HCT116 (cell line): ENCODE results near the gene WASF2. TPM values are rescaled to one million over a fixed set of nuclear protein-coding genes. Genes with fewer than 3 reads are reported as not detected.
A peak's percentile ranks its signal among the peaks of the same experiment; 100 is the strongest.

Source experiments
- ATAC-seq: fragments of 200-7000 bp; cut with Tn5 transposase; 2 replicates; pipeline ENCODE4 v1.9.1; 2020; ENCODE audit warnings: mild to moderate bottlenecking, moderate library complexity
- BruUV-seq: library from RNA; stranded (reverse); fragments of 400-500 nt; replicated peaks from 2 replicates; lab custom pipeline; 2021; lab: Mats Ljungman, UMichigan
- CTCF ChIA-PET: fragments of 300-600 bp; sonication (Branson Sonifier 250); formaldehyde crosslinking; loops from one replicate; lab custom pipeline; 2021; ENCODE audit warnings: antibody characterized with exemption; lab: Charles Lee
- POLR2A ChIA-PET: fragments of 300-600, 350-600 bp; sonication (Branson Sonifier 250); formaldehyde crosslinking; loops from one replicate; lab custom pipeline; 2021; ENCODE audit warnings: antibody characterized with exemption; lab: Charles Lee
- RAD21 ChIA-PET, 2 experiments: fragments of 300-600 bp; sonication (Branson Sonifier 250); formaldehyde crosslinking; loops; one replicate each; lab custom pipeline; 2023; ENCODE audit warnings: low total read pairs in 2 of 2; ENCODE audit not compliant: uncharacterized antibody in 2 of 2, unreplicated experiment in 2 of 2, low non-redundant PET in 1 of 2; lab: Charles Lee
- DNase-seq: peaks from one replicate; pipeline ENCODE4 v3.0.0-alpha.2; 2010; ENCODE audit warnings: low read depth, low spot score
- H2AFZ ChIP-seq: fragments of 200-600 bp; shearing (Covaris generic), sonication (generic); 2 replicates; pipeline ENCODE4 v1.6.1; 2017; ENCODE audit warnings: low read depth, mixed run types, mixed read lengths, antibody characterized with exemption, low read length; ENCODE audit not compliant: poor library complexity, severe bottlenecking
- H3K27ac ChIP-seq: 2 replicates; pipeline ENCODE4 v1.5.1; 2012; ENCODE audit warnings: low read depth, low read length
- H3K27me3 ChIP-seq: fragments of 200-600 bp; sonication (generic); 2 replicates; pipeline ENCODE4 v1.6.1; 2016; ENCODE audit warnings: mixed run types, low read length, mixed read lengths; ENCODE audit not compliant: insufficient read depth
- H3K36me3 ChIP-seq, 2 experiments: fragments of 200-500 bp in 1 of 2; fragments of 200-600 bp in 1 of 2; sonication (Bioruptor generic) in 1 of 2; sonication (generic) in 1 of 2; 2 replicates each; pipeline versions ENCODE4 v1.5.1 to v1.6.1; 2014 to 2016; ENCODE audit warnings: low read length in 2 of 2, inconsistent platforms in 1 of 2, mixed read lengths in 1 of 2, mixed run types in 1 of 2; ENCODE audit not compliant: insufficient read depth in 2 of 2, control insufficient read depth in 1 of 2
- H3K4me1 ChIP-seq, 2 experiments: fragments of 200-600 bp in 1 of 2; sonication (generic) in 1 of 2; 2 replicates each; pipeline versions ENCODE4 v1.5.1 to v1.6.1; 2012 to 2017; ENCODE audit warnings: low read length in 2 of 2, inconsistent platforms in 1 of 2, mild to moderate bottlenecking in 1 of 2, mixed read lengths in 1 of 2, mixed run types in 1 of 2, moderate library complexity in 1 of 2; ENCODE audit not compliant: insufficient read depth in 2 of 2, control insufficient read depth in 1 of 2
- H3K4me2 ChIP-seq: fragments of 200-600 bp; sonication (generic); 2 replicates; pipeline ENCODE4 v1.6.1; 2017; ENCODE audit warnings: mixed run types, low read length, mixed read lengths
- H3K4me3 ChIP-seq, 2 experiments: fragments of 200-600 bp in 1 of 2; sonication (generic) in 1 of 2; replicated peaks in 1 of 2; 2 replicates each; pipeline ENCODE4 v1.5.1; 2011 to 2016; ENCODE audit warnings: low read length in 2 of 2, control low read depth in 1 of 2, low read depth in 1 of 2, mild to moderate bottlenecking in 1 of 2, mixed read lengths in 1 of 2, mixed run types in 1 of 2
- H3K79me2 ChIP-seq: fragments of 200-600 bp; sonication (generic); 2 replicates; pipeline ENCODE4 v1.6.1; 2017; ENCODE audit warnings: mild to moderate bottlenecking, mixed run types, low read length, moderate library complexity, mixed read lengths; ENCODE audit not compliant: insufficient read depth
- H3K9ac ChIP-seq: fragments of 200-600 bp; sonication (generic); 2 replicates; pipeline ENCODE4 v1.6.1; 2016; ENCODE audit warnings: low read length, mixed read lengths
- H3K9me2 ChIP-seq: fragments of 200-600 bp; sonication (generic), shearing (Covaris generic); 2 replicates; pipeline ENCODE4 v1.6.1; 2017; ENCODE audit warnings: mixed run types, mild to moderate bottlenecking, moderate library complexity; ENCODE audit not compliant: insufficient read depth
- H3K9me3 ChIP-seq, 2 experiments: fragments of 200-500 bp in 1 of 2; fragments of 200-600 bp in 1 of 2; sonication (Bioruptor generic) in 1 of 2; sonication (generic) in 1 of 2; 2 replicates each; pipeline ENCODE4 v1.6.1; 2014 to 2017; ENCODE audit warnings: low read length in 2 of 2, mixed read lengths in 2 of 2, inconsistent platforms in 1 of 2, low read depth in 1 of 2, mild to moderate bottlenecking in 1 of 2, mixed run types in 1 of 2, moderate library complexity in 1 of 2; ENCODE audit not compliant: control insufficient read depth in 1 of 2, insufficient read depth in 1 of 2
- H4K20me1 ChIP-seq: fragments of 200-600 bp; sonication (generic), shearing (Covaris generic); 2 replicates; pipeline ENCODE4 v1.6.1; 2017; ENCODE audit warnings: mixed run types, mild to moderate bottlenecking, moderate library complexity; ENCODE audit not compliant: insufficient read depth
- ATF3 ChIP-seq: IDR thresholded peaks from 2 replicates; pipeline ENCODE4 v1.6.1; 2012
- CBX3 ChIP-seq: IDR thresholded peaks from 2 replicates; pipeline ENCODE4 v1.6.1; 2012; ENCODE audit warnings: low read depth
- CTCF ChIP-seq, 3 experiments: fragments of 200-600 bp in 1 of 3; sonication (generic) in 1 of 3; IDR thresholded peaks in 2 of 3; conservative IDR thresholded peaks in 1 of 3; 2 replicates each; pipeline ENCODE4 v1.5.1; 2012 to 2017; ENCODE audit warnings: low read depth in 2 of 3, low read length in 2 of 3, antibody characterized with exemption in 1 of 3, borderline replicate concordance in 1 of 3, control low read depth in 1 of 3, mild to moderate bottlenecking in 1 of 3, mixed read lengths in 1 of 3, mixed run types in 1 of 3, moderate library complexity in 1 of 3; ENCODE audit not compliant: insufficient read depth in 1 of 3
- JUND ChIP-seq: IDR thresholded peaks from 2 replicates; pipeline ENCODE4 v1.6.1; 2012
- RAD21 ChIP-seq: IDR thresholded peaks from 2 replicates; pipeline ENCODE4 v1.6.1; 2012; ENCODE audit warnings: low read depth, mild to moderate bottlenecking
- SP1 ChIP-seq: IDR thresholded peaks from 2 replicates; pipeline ENCODE4 v1.6.1; 2012; ENCODE audit warnings: low read depth
- intact Hi-C: fragments of 100-400 bp; cut with micrococcal nuclease; formaldehyde crosslinking; loops from 2 replicates; pipeline ENCODE4 v1.10.0; 2022
- total RNA-seq: library from RNA; stranded (reverse); gene quantifications from one replicate; pipeline ENCODE4 v1.2.1, GENCODE V29; 2021; ENCODE audit not compliant: unreplicated experiment
- TF ChIP-seq, protein P1 (sequence below): IDR thresholded peaks from 2 replicates; pipeline ENCODE4 v1.6.1; 2012

Gene WASF2
- total RNA-seq, 1 experiment from 2014 or later = 111 TPM

- TF ChIP-seq CTCF (IDR thresholded peaks at IDR 0.05 in 2 of 3, conservative IDR thresholded peaks at IDR 0.05 in 1 of 3; ENCODE audit: borderline replicate concordance in 1 of 3, insufficient read depth in 1 of 3, low read depth in 2 of 3, low read length in 2 of 3) (no peak), CBX3 (no peak), ATF3 (no peak), SP1 (no peak), RAD21 (no peak)
- TF ChIP-seq, protein P1, sequence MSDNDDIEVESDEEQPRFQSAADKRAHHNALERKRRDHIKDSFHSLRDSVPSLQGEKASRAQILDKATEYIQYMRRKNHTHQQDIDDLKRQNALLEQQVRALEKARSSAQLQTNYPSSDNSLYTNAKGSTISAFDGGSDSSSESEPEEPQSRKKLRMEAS = no peak
Observed at GRCh38 chr1:27499142-27499541, 9.2 kb upstream of the WASF2 start (continued).

DNA sequence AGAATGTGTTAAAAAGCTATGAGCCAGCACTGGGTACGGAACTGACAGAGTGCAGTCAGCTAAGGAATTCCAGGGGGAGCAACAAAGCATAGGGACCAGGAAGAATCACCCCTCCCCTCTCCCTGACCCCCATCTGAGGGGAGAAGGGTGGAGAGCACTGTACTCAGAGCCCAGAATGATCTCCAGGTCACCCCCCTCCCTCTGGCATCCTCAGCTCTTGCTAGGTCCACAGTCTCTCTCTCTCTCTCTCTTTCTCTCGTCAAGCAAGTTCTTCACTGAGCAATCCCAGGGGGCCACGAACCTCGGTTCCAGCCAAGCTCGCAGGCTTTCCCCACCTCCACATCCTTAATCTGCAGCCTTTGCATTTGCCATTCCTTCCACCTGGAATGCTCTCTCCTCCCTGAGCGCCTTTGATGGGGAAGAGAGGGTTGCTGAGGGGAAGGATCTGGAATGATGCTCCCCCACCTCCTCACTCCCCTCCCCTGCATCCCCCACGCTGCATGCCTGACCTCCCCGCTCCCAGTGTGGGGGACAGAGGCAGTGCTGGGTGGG is 6.7 kb upstream of the WASF2 start:
- ATAC-seq = peak; percentile 29; the same call in 1 of the 2 replicates
- Histone ChIP-seq H3K9ac (no peak overlapping the region), H4K20me1 (no peaks in the 10 kb centered on the region), H3K4me2 (peak overlapping the region; percentile 3; the same call in 1 of the 2 replicates), H3K36me3 (no peaks in the 10 kb centered on the region), H3K4me1 (peaks cover 6 to 31% of the 10 kb centered on the region in 2 experiments; a peak in 3 of 4 replicates), H2AFZ (no peak overlapping the region), H3K27ac (no peak overlapping the region), H3K4me3 (no peak overlapping the region), H3K27me3 (no peaks in the 10 kb centered on the region), H3K9me3 (no peaks in the 10 kb centered on the region), H3K9me2 (no peaks in the 10 kb centered on the region), H3K79me2 (no peaks in the 10 kb centered on the region)
- intact Hi-C loops = no loop called here
- ChIA-PET RAD21 (no interaction called here), CTCF (no interaction called here), POLR2A (no interaction called here)
- no peak for DNase-seq
- TF ChIP-seq JUND (no peak), CTCF (IDR thresholded peaks at IDR 0.05 in 2 of 3, conservative IDR thresholded peaks at IDR 0.05 in 1 of 3; ENCODE audit: borderline replicate concordance in 1 of 3, insufficient read depth in 1 of 3, low read depth in 2 of 3, low read length in 2 of 3) (peak in 2 of 3 experiments; percentile 26 to 36; a peak in 4 of 6 replicates)
- BruUV-seq = no TSS peak
